GM20000 (cell line): Measurements from ENCODE around the gene PRIMA1.

ENCODE experiments used
- DNase-seq: peaks from one replicate; pipeline ENCODE4 v3.0.0; 2012; ENCODE audit warnings: low spot score
- TF ChIP-seq, protein P1 (sequence below): IDR thresholded peaks from 2 replicates; pipeline ENCODE4 v1.5.1; 2012; ENCODE audit warnings: mild to moderate bottlenecking, control low read depth; ENCODE audit errors: extremely low read depth, missing control alignments

Gene PRIMA1

DNA sequence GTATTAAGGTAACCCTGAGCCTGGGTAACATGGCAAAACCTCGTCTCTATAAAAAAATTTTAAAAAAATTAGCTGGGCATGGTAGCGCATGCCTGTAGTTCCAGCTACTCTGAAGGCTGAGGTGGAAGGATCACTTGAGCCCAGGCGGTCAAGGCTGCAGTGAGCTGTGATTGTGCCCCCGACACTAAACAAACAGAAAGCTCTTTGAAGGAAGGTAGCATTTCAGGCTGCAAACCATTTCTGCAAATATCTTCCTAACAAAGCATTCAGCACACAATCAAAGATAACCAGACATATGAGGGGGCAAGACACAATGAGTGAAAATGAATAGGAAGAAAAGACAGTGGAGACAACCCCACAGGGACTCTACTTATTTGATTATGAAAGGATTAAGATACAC, 118.7 kb downstream of the PRIMA1 start:
- DNase-seq = no peak
- TF ChIP-seq, protein P1, sequence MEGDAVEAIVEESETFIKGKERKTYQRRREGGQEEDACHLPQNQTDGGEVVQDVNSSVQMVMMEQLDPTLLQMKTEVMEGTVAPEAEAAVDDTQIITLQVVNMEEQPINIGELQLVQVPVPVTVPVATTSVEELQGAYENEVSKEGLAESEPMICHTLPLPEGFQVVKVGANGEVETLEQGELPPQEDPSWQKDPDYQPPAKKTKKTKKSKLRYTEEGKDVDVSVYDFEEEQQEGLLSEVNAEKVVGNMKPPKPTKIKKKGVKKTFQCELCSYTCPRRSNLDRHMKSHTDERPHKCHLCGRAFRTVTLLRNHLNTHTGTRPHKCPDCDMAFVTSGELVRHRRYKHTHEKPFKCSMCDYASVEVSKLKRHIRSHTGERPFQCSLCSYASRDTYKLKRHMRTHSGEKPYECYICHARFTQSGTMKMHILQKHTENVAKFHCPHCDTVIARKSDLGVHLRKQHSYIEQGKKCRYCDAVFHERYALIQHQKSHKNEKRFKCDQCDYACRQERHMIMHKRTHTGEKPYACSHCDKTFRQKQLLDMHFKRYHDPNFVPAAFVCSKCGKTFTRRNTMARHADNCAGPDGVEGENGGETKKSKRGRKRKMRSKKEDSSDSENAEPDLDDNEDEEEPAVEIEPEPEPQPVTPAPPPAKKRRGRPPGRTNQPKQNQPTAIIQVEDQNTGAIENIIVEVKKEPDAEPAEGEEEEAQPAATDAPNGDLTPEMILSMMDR = no peak
